Calu3 (cell line): Measurements from ENCODE around the gene PLEKHA5. TPM values are rescaled to one million over a fixed set of nuclear protein-coding genes. Genes with fewer than 3 reads are reported as not detected.

Experiments used
- BruUV-seq: library from RNA; stranded (reverse); fragments of 400-500 nt; replicated peaks from 2 replicates; lab custom pipeline; 2021; lab: Mats Ljungman, UMichigan
- CTCF ChIA-PET: fragments of 300-600 bp; sonication (Branson Sonifier 250); formaldehyde crosslinking; loops from one replicate; lab custom pipeline; 2022; ENCODE audit warnings: antibody characterized with exemption; lab: Charles Lee
- DNase-seq: peaks from one replicate; pipeline ENCODE4 v3.0.0; 2022
- H3K27ac Mint-ChIP-seq: one replicate; pipeline ENCODE4 v1.8.0; 2022; ENCODE audit warnings: mixed read lengths; ENCODE audit not compliant: unreplicated experiment
- H3K27me3 Mint-ChIP-seq: one replicate; pipeline ENCODE4 v1.8.0; 2022; ENCODE audit warnings: mixed read lengths; ENCODE audit not compliant: unreplicated experiment
- H3K36me3 Mint-ChIP-seq: one replicate; pipeline ENCODE4 v1.8.0; 2022; ENCODE audit warnings: mild to moderate bottlenecking, moderate library complexity, mixed read lengths; ENCODE audit not compliant: insufficient read depth, unreplicated experiment
- H3K4me1 Mint-ChIP-seq: one replicate; pipeline ENCODE4 v1.8.0; 2022; ENCODE audit warnings: mild to moderate bottlenecking, low read depth, mixed read lengths; ENCODE audit not compliant: unreplicated experiment
- H3K4me3 Mint-ChIP-seq: one replicate; pipeline ENCODE4 v1.8.0; 2022; ENCODE audit warnings: mild to moderate bottlenecking, low read depth, moderate library complexity, mixed read lengths; ENCODE audit not compliant: unreplicated experiment
- H3K9me3 Mint-ChIP-seq: one replicate; pipeline ENCODE4 v1.8.0; 2022; ENCODE audit warnings: low read depth, mixed read lengths; ENCODE audit not compliant: unreplicated experiment
- intact Hi-C: fragments of 100-400 bp; cut with micrococcal nuclease; formaldehyde crosslinking; loops from one replicate; pipeline ENCODE4 v1.10.0; 2022; ENCODE audit not compliant: unreplicated experiment
- total RNA-seq: library from RNA; stranded (reverse); gene quantifications from 2 replicates; pipeline ENCODE4 v1.2.3, GENCODE V29; 2022
- TF ChIP-seq, protein P1 (sequence below): fragments of 200-600 bp; IDR thresholded peaks from one replicate; pipeline ENCODE4 v1.8.0; 2022; ENCODE audit warnings: antibody characterized with exemption; ENCODE audit not compliant: unreplicated experiment

PLEKHA5 gene
- total RNA-seq, 1 experiment from 2014 or later = 57.9 TPM

- H3K27ac Mint-ChIP-seq = no peak overlapping the region
- no peaks in the 10 kb centered on the region for H3K9me3 Mint-ChIP-seq
- no TSS peak for BruUV-seq
- H3K4me3 Mint-ChIP-seq = no peak overlapping the region
- H3K36me3 Mint-ChIP-seq = peaks cover 4% of the 10 kb centered on the region
- TF ChIP-seq, protein P1, sequence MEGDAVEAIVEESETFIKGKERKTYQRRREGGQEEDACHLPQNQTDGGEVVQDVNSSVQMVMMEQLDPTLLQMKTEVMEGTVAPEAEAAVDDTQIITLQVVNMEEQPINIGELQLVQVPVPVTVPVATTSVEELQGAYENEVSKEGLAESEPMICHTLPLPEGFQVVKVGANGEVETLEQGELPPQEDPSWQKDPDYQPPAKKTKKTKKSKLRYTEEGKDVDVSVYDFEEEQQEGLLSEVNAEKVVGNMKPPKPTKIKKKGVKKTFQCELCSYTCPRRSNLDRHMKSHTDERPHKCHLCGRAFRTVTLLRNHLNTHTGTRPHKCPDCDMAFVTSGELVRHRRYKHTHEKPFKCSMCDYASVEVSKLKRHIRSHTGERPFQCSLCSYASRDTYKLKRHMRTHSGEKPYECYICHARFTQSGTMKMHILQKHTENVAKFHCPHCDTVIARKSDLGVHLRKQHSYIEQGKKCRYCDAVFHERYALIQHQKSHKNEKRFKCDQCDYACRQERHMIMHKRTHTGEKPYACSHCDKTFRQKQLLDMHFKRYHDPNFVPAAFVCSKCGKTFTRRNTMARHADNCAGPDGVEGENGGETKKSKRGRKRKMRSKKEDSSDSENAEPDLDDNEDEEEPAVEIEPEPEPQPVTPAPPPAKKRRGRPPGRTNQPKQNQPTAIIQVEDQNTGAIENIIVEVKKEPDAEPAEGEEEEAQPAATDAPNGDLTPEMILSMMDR = no peak
- no peak for DNase-seq
- intact Hi-C loops = no loop called here
- CTCF ChIA-PET = no interaction called here
- no peaks in the 10 kb centered on the region for H3K27me3 Mint-ChIP-seq
- peaks cover 43% of the 10 kb centered on the region for H3K4me1 Mint-ChIP-seq
Measured at GRCh38 chr12:19191089-19191488, 61.6 kb downstream of the PLEKHA5 start.

DNA sequence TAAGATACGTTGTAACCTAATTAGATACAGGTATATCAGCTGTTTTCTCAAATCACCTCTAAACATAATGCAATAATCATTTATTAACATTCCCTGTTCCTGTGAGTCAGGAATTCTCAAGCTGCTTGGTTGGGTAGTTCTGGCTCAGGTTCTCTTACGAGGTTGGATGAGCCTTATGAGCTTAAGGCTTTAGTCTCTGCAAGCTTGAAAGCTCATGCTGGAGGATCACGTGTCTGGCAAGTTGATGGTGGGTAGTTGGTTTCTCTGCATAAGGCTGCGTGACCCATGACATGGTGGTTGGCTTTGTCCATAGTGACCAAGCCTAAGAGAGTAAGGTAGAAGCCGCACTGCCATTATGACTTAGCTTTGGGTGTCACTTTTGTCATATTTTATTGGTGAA is 62.0 kb downstream of the PLEKHA5 start:
- no peaks in the 10 kb centered on the region for H3K27me3 Mint-ChIP-seq
- CTCF ChIA-PET = no interaction called here
- no peak for DNase-seq
- no peaks in the 10 kb centered on the region for H3K9me3 Mint-ChIP-seq
- H3K27ac Mint-ChIP-seq = peak overlapping the region; percentile 27
- peaks cover 4% of the 10 kb centered on the region for H3K36me3 Mint-ChIP-seq
- TF ChIP-seq, protein P1 = no peak
- H3K4me1 Mint-ChIP-seq = peaks cover 41% of the 10 kb centered on the region
- BruUV-seq = no TSS peak
- H3K4me3 Mint-ChIP-seq = no peak overlapping the region
- intact Hi-C loops = no loop called here

GRCh38 chr12:19192710-19193109 is 63.2 kb downstream of the PLEKHA5 start:
- DNase-seq = no peak
- intact Hi-C loops = no loop called here
- CTCF ChIA-PET = interaction anchor here (0.6 kb wide), 1 partner anchor 24 kb away, joined by 4 read pairs; no protein-coding TSS in a partner anchor
- Mint-ChIP-seq H3K4me1 (peaks cover 29% of the 10 kb centered on the region), H3K27me3 (no peaks in the 10 kb centered on the region), H3K36me3 (peaks cover 4% of the 10 kb centered on the region), H3K4me3 (no peak overlapping the region), H3K9me3 (no peaks in the 10 kb centered on the region), H3K27ac (no peak overlapping the region)
- BruUV-seq = no TSS peak
- TF ChIP-seq, protein P1 = no peak

DNA sequence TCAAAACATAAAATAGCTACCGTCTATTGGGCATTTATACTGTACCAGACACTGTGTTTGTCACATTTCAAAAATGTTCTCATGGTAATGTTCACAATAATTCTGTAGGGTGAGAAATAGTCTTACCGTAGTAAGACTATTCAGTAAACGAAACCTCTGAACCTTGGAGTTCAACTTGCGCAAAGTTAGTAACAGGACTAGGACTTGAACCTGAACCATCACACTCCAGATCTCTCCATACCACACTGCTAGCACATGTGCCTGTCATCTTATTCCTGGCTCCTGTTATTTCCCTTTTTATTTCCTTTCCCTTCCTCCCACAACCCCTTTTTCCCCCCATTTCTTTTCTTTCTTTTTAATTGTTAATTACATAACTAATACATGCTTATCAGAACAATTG is 65.4 kb downstream of the PLEKHA5 start:
- no peaks in the 10 kb centered on the region for H3K9me3 Mint-ChIP-seq
- TF ChIP-seq, protein P1 = no peak
- no peaks in the 10 kb centered on the region for H3K36me3 Mint-ChIP-seq
- intact Hi-C loops = no loop called here
- peaks cover 24% of the 10 kb centered on the region for H3K4me1 Mint-ChIP-seq
- no peaks in the 10 kb centered on the region for H3K27me3 Mint-ChIP-seq
- H3K27ac Mint-ChIP-seq = no peak overlapping the region
- H3K4me3 Mint-ChIP-seq = no peak overlapping the region
- DNase-seq = no peak
- CTCF ChIA-PET = no interaction called here
- no TSS peak for BruUV-seq
